ENCODE results near the gene CD5L. TPM values are rescaled to one million over a fixed set of nuclear protein-coding genes. Genes with fewer than 3 reads are reported as not detected.

CD5L gene
- total RNA-seq, 1 experiment from 2014 or later, result not detected

DNA sequence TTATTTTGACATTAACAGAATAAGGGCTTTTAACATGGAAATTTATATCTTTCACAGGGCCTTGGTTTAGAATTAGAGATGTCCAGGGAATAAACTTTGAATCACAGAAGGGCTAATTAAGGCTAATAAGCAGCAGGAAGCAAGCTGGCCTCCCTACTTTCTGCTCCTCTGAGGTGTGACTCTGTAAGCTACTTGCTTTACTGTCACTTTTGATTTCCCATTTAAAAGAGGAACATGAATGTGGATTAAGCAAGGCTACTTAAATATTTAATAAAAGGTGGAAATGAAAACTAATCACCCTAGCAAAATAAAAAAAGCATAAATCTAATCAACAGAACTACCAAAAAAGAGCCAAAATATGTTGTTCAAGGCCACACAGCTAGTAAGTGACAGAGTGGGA, 28.9 kb upstream of the CD5L start:
- Histone ChIP-seq H3K9me3 (ENCODE audit: control insufficient read depth in 1 of 2, insufficient read depth in 1 of 2, low read depth in 1 of 2, low read length in 2 of 2) (no peaks in the 10 kb centered on the region), H3K4me1 (ENCODE audit: control insufficient read depth in 1 of 2, insufficient read depth in 2 of 2, low read length in 2 of 2) (no peaks in the 10 kb centered on the region), H3K79me2 (ENCODE audit: insufficient read depth, low read length) (no peaks in the 10 kb centered on the region), H3K9me2 (ENCODE audit: insufficient read depth) (no peaks in the 10 kb centered on the region), H3K9ac (ENCODE audit: low read length) (no peak overlapping the region), H3K4me2 (ENCODE audit: low read length) (no peak overlapping the region), H3K4me3 (replicated peaks in 1 of 2; ENCODE audit: low read depth in 1 of 2, low read length in 2 of 2) (no peak overlapping the region), H2AFZ (ENCODE audit: low read depth, low read length, poor library complexity, severe bottlenecking) (no peak overlapping the region), H3K27ac (ENCODE audit: low read depth, low read length) (no peak overlapping the region), H3K36me3 (ENCODE audit: control insufficient read depth in 1 of 2, insufficient read depth in 2 of 2, low read length in 2 of 2) (no peaks in the 10 kb centered on the region), H3K27me3 (ENCODE audit: insufficient read depth, low read length) (peaks cover 43% of the 10 kb centered on the region), H4K20me1 (ENCODE audit: insufficient read depth) (no peaks in the 10 kb centered on the region)
- TF ChIP-seq, protein P1, sequence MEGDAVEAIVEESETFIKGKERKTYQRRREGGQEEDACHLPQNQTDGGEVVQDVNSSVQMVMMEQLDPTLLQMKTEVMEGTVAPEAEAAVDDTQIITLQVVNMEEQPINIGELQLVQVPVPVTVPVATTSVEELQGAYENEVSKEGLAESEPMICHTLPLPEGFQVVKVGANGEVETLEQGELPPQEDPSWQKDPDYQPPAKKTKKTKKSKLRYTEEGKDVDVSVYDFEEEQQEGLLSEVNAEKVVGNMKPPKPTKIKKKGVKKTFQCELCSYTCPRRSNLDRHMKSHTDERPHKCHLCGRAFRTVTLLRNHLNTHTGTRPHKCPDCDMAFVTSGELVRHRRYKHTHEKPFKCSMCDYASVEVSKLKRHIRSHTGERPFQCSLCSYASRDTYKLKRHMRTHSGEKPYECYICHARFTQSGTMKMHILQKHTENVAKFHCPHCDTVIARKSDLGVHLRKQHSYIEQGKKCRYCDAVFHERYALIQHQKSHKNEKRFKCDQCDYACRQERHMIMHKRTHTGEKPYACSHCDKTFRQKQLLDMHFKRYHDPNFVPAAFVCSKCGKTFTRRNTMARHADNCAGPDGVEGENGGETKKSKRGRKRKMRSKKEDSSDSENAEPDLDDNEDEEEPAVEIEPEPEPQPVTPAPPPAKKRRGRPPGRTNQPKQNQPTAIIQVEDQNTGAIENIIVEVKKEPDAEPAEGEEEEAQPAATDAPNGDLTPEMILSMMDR (IDR thresholded peaks at IDR 0.05 in 2 of 3, conservative IDR thresholded peaks at IDR 0.05 in 1 of 3; ENCODE audit: borderline replicate concordance in 1 of 3, insufficient read depth in 1 of 3, low read depth in 2 of 3, low read length in 2 of 3), result no peak
- TF ChIP-seq SRF (IDR thresholded peaks at IDR 0.05; ENCODE audit: low read depth) (no peak), FOSL1 (IDR thresholded peaks at IDR 0.05; ENCODE audit: low read depth) (no peak), TCF7L2 (IDR thresholded peaks at IDR 0.05; ENCODE audit: borderline replicate concordance, extremely low read depth, insufficient read depth, insufficient read length) (no peak), POLR2AphosphoS5 (IDR thresholded peaks at IDR 0.05; ENCODE audit: low read depth, low read length) (no peak), POLR2A (IDR thresholded peaks at IDR 0.05; ENCODE audit: borderline replicate concordance, extremely low read depth, insufficient read depth, insufficient read length) (no peak), EZH2phosphoT487 (IDR thresholded peaks at IDR 0.05; ENCODE audit: borderline replicate concordance) (no peak)
- TF ChIP-seq, protein P2, sequence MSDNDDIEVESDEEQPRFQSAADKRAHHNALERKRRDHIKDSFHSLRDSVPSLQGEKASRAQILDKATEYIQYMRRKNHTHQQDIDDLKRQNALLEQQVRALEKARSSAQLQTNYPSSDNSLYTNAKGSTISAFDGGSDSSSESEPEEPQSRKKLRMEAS (IDR thresholded peaks at IDR 0.05), result no peak
- ChIA-PET CTCF (no interaction called here), POLR2A (no interaction called here), RAD21 (ENCODE audit: low non-redundant PET in 1 of 2, low total read pairs in 2 of 2, uncharacterized antibody in 2 of 2, unreplicated experiment in 2 of 2) (no interaction called here)
- intact Hi-C loops (cut with micrococcal nuclease), result no loop called here
- BruUV-seq (replicated peaks), result no TSS peak
- DNase-seq (ENCODE audit: low read depth, low spot score) (no peak), ATAC-seq (no peak)

DNA sequence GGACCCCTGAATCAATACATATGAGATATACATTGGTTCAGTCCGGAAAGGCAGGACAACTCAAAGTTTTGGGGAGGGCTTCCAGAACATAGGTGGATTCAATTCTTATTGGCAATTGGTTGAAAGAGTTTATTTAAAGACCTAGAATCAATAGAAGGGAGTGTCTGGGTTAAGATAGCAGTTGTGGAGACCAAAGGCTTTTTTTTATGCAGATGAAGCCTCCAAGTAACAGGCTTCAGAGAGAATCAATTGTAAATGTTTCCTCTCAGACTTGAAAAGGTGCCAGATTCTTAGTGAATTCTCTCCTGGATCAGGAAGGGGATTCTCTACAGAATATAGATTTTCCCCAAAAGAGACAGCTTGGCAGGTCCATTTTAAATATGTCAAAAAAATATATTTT, 27.0 kb upstream of the CD5L start:
- Histone ChIP-seq H3K4me3 (replicated peaks in 1 of 2; ENCODE audit: low read depth in 1 of 2, low read length in 2 of 2) (no peak overlapping the region), H3K9me2 (ENCODE audit: insufficient read depth) (no peaks in the 10 kb centered on the region), H3K4me1 (ENCODE audit: control insufficient read depth in 1 of 2, insufficient read depth in 2 of 2, low read length in 2 of 2) (no peaks in the 10 kb centered on the region), H4K20me1 (ENCODE audit: insufficient read depth) (no peaks in the 10 kb centered on the region), H3K79me2 (ENCODE audit: insufficient read depth, low read length) (no peaks in the 10 kb centered on the region), H3K27ac (ENCODE audit: low read depth, low read length) (no peak overlapping the region), H3K9ac (ENCODE audit: low read length) (no peak overlapping the region), H2AFZ (ENCODE audit: low read depth, low read length, poor library complexity, severe bottlenecking) (no peak overlapping the region), H3K9me3 (ENCODE audit: control insufficient read depth in 1 of 2, insufficient read depth in 1 of 2, low read depth in 1 of 2, low read length in 2 of 2) (no peaks in the 10 kb centered on the region), H3K36me3 (ENCODE audit: control insufficient read depth in 1 of 2, insufficient read depth in 2 of 2, low read length in 2 of 2) (no peaks in the 10 kb centered on the region), H3K4me2 (ENCODE audit: low read length) (no peak overlapping the region), H3K27me3 (ENCODE audit: insufficient read depth, low read length) (peaks cover 30% of the 10 kb centered on the region)
- intact Hi-C loops (cut with micrococcal nuclease), result no loop called here
- DNase-seq (ENCODE audit: low read depth, low spot score) (no peak), ATAC-seq (no peak)
- ChIA-PET RAD21 (ENCODE audit: low non-redundant PET in 1 of 2, low total read pairs in 2 of 2, uncharacterized antibody in 2 of 2, unreplicated experiment in 2 of 2) (no interaction called here), CTCF (no interaction called here), POLR2A (no interaction called here)
- no TSS peak for BruUV-seq (replicated peaks)
- TF ChIP-seq, protein P1 (IDR thresholded peaks at IDR 0.05 in 2 of 3, conservative IDR thresholded peaks at IDR 0.05 in 1 of 3; ENCODE audit: borderline replicate concordance in 1 of 3, insufficient read depth in 1 of 3, low read depth in 2 of 3, low read length in 2 of 3), result no peak
- TF ChIP-seq, protein P3, sequence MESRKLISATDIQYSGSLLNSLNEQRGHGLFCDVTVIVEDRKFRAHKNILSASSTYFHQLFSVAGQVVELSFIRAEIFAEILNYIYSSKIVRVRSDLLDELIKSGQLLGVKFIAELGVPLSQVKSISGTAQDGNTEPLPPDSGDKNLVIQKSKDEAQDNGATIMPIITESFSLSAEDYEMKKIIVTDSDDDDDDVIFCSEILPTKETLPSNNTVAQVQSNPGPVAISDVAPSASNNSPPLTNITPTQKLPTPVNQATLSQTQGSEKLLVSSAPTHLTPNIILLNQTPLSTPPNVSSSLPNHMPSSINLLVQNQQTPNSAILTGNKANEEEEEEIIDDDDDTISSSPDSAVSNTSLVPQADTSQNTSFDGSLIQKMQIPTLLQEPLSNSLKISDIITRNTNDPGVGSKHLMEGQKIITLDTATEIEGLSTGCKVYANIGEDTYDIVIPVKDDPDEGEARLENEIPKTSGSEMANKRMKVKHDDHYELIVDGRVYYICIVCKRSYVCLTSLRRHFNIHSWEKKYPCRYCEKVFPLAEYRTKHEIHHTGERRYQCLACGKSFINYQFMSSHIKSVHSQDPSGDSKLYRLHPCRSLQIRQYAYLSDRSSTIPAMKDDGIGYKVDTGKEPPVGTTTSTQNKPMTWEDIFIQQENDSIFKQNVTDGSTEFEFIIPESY (IDR thresholded peaks at IDR 0.05; ENCODE audit: extremely low read depth, insufficient replicate concordance, low read length), result no peak
- TF ChIP-seq POLR2A (IDR thresholded peaks at IDR 0.05; ENCODE audit: borderline replicate concordance, extremely low read depth, insufficient read depth, insufficient read length) (no peak), ELF1 (IDR thresholded peaks at IDR 0.05; ENCODE audit: borderline replicate concordance, low read depth) (no peak), YY1 (IDR thresholded peaks at IDR 0.05; ENCODE audit: extremely low read depth, insufficient replicate concordance, low read depth, low read length) (no peak), EZH2phosphoT487 (IDR thresholded peaks at IDR 0.05; ENCODE audit: borderline replicate concordance) (no peak)
- TF ChIP-seq, protein P2 (IDR thresholded peaks at IDR 0.05), result no peak

Measured in HCT116 (cell line).